Measurements from ENCODE around the gene IDH1. TPM values are rescaled to one million over a fixed set of nuclear protein-coding genes. Genes with fewer than 3 reads are reported as not detected.

Gene IDH1
- total RNA-seq, 1 donor from 2014 or later, result 260 TPM

GRCh38 chr2:208251098-208251497 is 3.8 kb downstream of the IDH1 start:
- H3K27me3 Mint-ChIP-seq, result no peaks in the 10 kb centered on the region
- TF ChIP-seq, protein P1, sequence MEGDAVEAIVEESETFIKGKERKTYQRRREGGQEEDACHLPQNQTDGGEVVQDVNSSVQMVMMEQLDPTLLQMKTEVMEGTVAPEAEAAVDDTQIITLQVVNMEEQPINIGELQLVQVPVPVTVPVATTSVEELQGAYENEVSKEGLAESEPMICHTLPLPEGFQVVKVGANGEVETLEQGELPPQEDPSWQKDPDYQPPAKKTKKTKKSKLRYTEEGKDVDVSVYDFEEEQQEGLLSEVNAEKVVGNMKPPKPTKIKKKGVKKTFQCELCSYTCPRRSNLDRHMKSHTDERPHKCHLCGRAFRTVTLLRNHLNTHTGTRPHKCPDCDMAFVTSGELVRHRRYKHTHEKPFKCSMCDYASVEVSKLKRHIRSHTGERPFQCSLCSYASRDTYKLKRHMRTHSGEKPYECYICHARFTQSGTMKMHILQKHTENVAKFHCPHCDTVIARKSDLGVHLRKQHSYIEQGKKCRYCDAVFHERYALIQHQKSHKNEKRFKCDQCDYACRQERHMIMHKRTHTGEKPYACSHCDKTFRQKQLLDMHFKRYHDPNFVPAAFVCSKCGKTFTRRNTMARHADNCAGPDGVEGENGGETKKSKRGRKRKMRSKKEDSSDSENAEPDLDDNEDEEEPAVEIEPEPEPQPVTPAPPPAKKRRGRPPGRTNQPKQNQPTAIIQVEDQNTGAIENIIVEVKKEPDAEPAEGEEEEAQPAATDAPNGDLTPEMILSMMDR (IDR thresholded peaks at IDR 0.05; ENCODE audit: unreplicated experiment), result no peak
- peak overlapping the region; percentile 41 for H3K27ac Mint-ChIP-seq
- H3K4me3 Mint-ChIP-seq (ENCODE audit: low read depth), result no peak overlapping the region
- no peak for DNase-seq (ENCODE audit: low spot score, unreplicated experiment)
- peaks cover 47% of the 10 kb centered on the region for H3K36me3 Mint-ChIP-seq (ENCODE audit: insufficient read depth)
- H3K9me3 Mint-ChIP-seq (ENCODE audit: low read depth), result no peaks in the 10 kb centered on the region
- H3K4me1 Mint-ChIP-seq (ENCODE audit: low read depth), result peaks cover 31% of the 10 kb centered on the region

DNA sequence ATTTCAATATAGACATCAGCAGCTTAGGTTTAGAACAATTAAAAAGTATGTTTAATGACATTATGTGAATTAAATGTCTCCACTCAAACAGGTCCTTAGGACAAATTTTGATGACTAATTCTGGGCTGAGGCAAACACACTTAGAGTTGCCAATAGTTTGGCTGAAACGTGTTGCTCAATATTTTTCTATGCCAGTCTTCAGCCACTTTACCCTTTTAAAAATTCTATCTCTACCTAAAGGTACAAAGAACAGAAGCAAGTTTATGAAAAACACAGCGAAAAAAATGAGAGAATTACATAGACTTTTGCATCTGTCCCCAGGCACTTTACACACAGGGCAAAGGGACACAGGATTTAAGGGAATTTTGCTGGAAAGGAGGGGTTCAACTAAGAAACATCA is 4.5 kb downstream of the IDH1 start:
- H3K4me3 Mint-ChIP-seq (ENCODE audit: low read depth), result no peak overlapping the region
- TF ChIP-seq, protein P1 (IDR thresholded peaks at IDR 0.05; ENCODE audit: unreplicated experiment), result no peak
- H3K27ac Mint-ChIP-seq, result peak overlapping the region; percentile 16
- no peaks in the 10 kb centered on the region for H3K27me3 Mint-ChIP-seq
- peaks cover 28% of the 10 kb centered on the region for H3K4me1 Mint-ChIP-seq (ENCODE audit: low read depth)
- H3K9me3 Mint-ChIP-seq (ENCODE audit: low read depth), result no peaks in the 10 kb centered on the region
- peaks cover 53% of the 10 kb centered on the region for H3K36me3 Mint-ChIP-seq (ENCODE audit: insufficient read depth)
- no peak for DNase-seq (ENCODE audit: low spot score, unreplicated experiment)

GRCh38 chr2:208249296-208249695 is 5.6 kb downstream of the IDH1 start:
- TF ChIP-seq, protein P1 (IDR thresholded peaks at IDR 0.05; ENCODE audit: unreplicated experiment), result no peak
- no peak for DNase-seq (ENCODE audit: low spot score, unreplicated experiment)
- Mint-ChIP-seq H3K27ac (no peak overlapping the region), H3K4me3 (ENCODE audit: low read depth) (no peak overlapping the region), H3K9me3 (ENCODE audit: low read depth) (no peaks in the 10 kb centered on the region), H3K27me3 (no peaks in the 10 kb centered on the region), H3K4me1 (ENCODE audit: low read depth) (peaks cover 28% of the 10 kb centered on the region), H3K36me3 (ENCODE audit: insufficient read depth) (peaks cover 59% of the 10 kb centered on the region)

DNA sequence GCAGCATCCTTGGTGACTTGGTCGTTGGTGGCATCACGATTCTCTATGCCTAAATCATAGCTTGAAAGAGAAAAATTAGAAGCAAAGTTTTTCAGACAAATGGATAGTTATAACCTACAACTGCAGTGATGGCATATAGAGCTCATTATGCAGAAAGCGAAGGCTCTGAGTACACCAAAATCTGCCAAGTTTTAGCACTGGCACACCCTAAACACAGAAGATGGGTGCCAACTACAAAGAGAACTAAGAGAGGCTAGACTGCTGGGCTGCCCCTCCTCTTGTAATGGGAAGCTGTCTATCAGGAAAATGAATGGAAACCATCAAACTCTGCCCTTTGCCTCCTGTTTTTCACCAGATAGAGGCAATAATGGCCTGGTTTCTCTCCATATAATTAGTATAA is 6.3 kb downstream of the IDH1 start:
- H3K36me3 Mint-ChIP-seq (ENCODE audit: insufficient read depth), result peaks cover 64% of the 10 kb centered on the region
- no peak for DNase-seq (ENCODE audit: low spot score, unreplicated experiment)

DNA sequence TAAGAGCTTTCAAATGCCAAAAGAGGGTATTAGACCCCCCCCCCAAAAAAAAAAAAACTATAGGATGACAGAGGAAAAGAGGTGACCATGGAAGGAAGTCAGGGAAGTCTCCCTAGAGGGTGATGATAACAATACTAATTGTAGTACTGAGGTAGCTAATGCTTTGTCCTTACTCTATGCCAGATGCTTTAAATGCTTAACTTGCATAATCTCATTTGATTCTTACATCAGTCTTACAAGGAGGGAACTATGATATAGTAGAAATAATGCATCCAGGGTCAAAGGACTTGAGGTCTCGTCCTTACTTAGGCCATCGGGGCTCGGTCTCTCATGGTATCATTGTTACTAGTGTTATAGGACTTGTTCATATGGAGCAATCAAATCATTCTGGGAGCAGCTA is 9.1 kb downstream of the IDH1 start:
- no peaks in the 10 kb centered on the region for H3K27me3 Mint-ChIP-seq
- H3K9me3 Mint-ChIP-seq (ENCODE audit: low read depth), result no peaks in the 10 kb centered on the region
- DNase-seq (ENCODE audit: low spot score, unreplicated experiment), result no peak
- no peak overlapping the region for H3K4me3 Mint-ChIP-seq (ENCODE audit: low read depth)
- TF ChIP-seq, protein P1 (IDR thresholded peaks at IDR 0.05; ENCODE audit: unreplicated experiment), result no peak
- no peak overlapping the region for H3K27ac Mint-ChIP-seq
- peaks cover 12% of the 10 kb centered on the region for H3K4me1 Mint-ChIP-seq (ENCODE audit: low read depth)
- peaks cover 63% of the 10 kb centered on the region for H3K36me3 Mint-ChIP-seq (ENCODE audit: insufficient read depth)

More for the DNA sequence above, 6.3 kb downstream of the IDH1 start:
- H3K27me3 Mint-ChIP-seq, result no peaks in the 10 kb centered on the region
- peaks cover 26% of the 10 kb centered on the region for H3K4me1 Mint-ChIP-seq (ENCODE audit: low read depth)
- no peaks in the 10 kb centered on the region for H3K9me3 Mint-ChIP-seq (ENCODE audit: low read depth)
- no peak overlapping the region for H3K27ac Mint-ChIP-seq
- H3K4me3 Mint-ChIP-seq (ENCODE audit: low read depth), result no peak overlapping the region
- TF ChIP-seq, protein P1 (IDR thresholded peaks at IDR 0.05; ENCODE audit: unreplicated experiment), result no peak
